Loucy (cell line): ENCODE results near the gene PLIN3.

Experiments used
- H2AFZ ChIP-seq: fragments of 200-600 bp; sonication (generic); 2 replicates; pipeline ENCODE4 v1.6.0; 2016; ENCODE audit warnings: antibody characterized with exemption, mild to moderate bottlenecking, low read length, moderate library complexity
- H3F3A ChIP-seq: fragments of 200-600 bp; 2 replicates; pipeline ENCODE4 v1.6.0; 2016; ENCODE audit warnings: antibody characterized with exemption, low read depth, mild to moderate bottlenecking
- H3K27me3 ChIP-seq: fragments of 200-600 bp; sonication (generic); 2 replicates; pipeline ENCODE4 v1.6.1; 2014; ENCODE audit warnings: low read length, mild to moderate bottlenecking; ENCODE audit not compliant: insufficient read depth, poor library complexity, severe bottlenecking
- H3K36me3 ChIP-seq: fragments of 200-600 bp; sonication (generic); 2 replicates; pipeline ENCODE4 v1.6.1; 2016; ENCODE audit warnings: low read length; ENCODE audit not compliant: insufficient read depth
- H3K4me1 ChIP-seq: fragments of 200-600 bp; sonication (generic); 2 replicates; pipeline ENCODE4 v1.5.1; 2014; ENCODE audit warnings: low read length, mild to moderate bottlenecking; ENCODE audit not compliant: insufficient read depth, poor library complexity, severe bottlenecking
- H3K4me2 ChIP-seq: fragments of 200-600 bp; sonication (generic); 2 replicates; pipeline ENCODE4 v1.6.0; 2014; ENCODE audit warnings: antibody characterized with exemption, low read length, low read depth, mild to moderate bottlenecking; ENCODE audit not compliant: poor library complexity, severe bottlenecking
- H3K4me3 ChIP-seq: fragments of 200-600 bp; sonication (generic); 2 replicates; pipeline ENCODE4 v1.5.1; 2014; ENCODE audit warnings: low read length, mild to moderate bottlenecking, mixed read lengths; ENCODE audit not compliant: poor library complexity, severe bottlenecking
- H3K79me2 ChIP-seq: fragments of 200-600 bp; sonication (generic); 2 replicates; pipeline ENCODE4 v1.6.1; 2014; ENCODE audit warnings: low read length; ENCODE audit not compliant: insufficient read depth
- H3K9ac ChIP-seq: fragments of 200-600 bp; sonication (generic); 2 replicates; pipeline ENCODE4 v1.6.0; 2014; ENCODE audit warnings: mild to moderate bottlenecking, low read depth, low read length, moderate library complexity; ENCODE audit not compliant: poor library complexity, severe bottlenecking
- H3K9me2 ChIP-seq: fragments of 200-600 bp; sonication (generic); replicated peaks from 2 replicates; pipeline ENCODE4 v1.6.1; 2016; ENCODE audit warnings: low read depth, low read length, mixed read lengths
- H3K9me3 ChIP-seq: fragments of 200-600 bp; sonication (generic); 2 replicates; pipeline ENCODE4 v1.6.1; 2014; ENCODE audit warnings: mild to moderate bottlenecking, antibody characterized with exemption, low read length, low read depth; ENCODE audit not compliant: insufficient read depth
- H4K20me1 ChIP-seq: fragments of 200-600 bp; sonication (generic); 2 replicates; pipeline ENCODE4 v1.6.0; 2014; ENCODE audit warnings: antibody characterized with exemption, low read length, mild to moderate bottlenecking; ENCODE audit not compliant: insufficient read depth, poor library complexity, severe bottlenecking
- CTCF ChIP-seq: fragments of 200-600 bp; sonication (generic); conservative IDR thresholded peaks from 2 replicates; pipeline ENCODE4 v1.5.1; 2014; ENCODE audit warnings: mild to moderate bottlenecking, antibody characterized with exemption, low read length
- EZH2phosphoT487 ChIP-seq: fragments of 200-600 bp; IDR thresholded peaks from 2 replicates; pipeline ENCODE4 v1.6.1; 2018; ENCODE audit warnings: antibody characterized with exemption, mild to moderate bottlenecking, moderate library complexity, borderline replicate concordance

PLIN3 gene

DNA sequence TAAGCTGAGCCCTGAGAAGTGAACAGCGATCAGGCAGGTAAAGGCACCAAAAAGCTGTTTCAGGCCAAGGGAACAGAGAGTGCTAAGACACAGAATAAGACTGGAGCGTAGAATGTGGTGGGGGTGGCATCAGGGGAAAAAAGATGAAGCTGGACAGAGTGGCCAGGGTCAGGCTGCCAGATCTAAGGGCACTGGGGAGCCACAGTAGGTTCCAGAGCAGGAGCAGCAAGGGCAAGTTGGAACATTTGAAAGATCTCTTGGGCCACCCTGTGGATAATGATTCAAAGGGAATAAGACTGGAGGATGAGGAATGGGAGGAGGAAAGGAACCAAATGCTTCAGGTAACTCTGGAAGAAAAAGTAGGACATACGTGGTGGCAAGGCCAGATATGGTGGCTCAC, 6.5 kb upstream of the PLIN3 start:
- TF ChIP-seq CTCF (no peak), EZH2phosphoT487 (no peak)
- Histone ChIP-seq H3F3A (0 out of 2 replicates have a peak, but pooled peaks cover 3% of the 10 kb centered on the region), H3K4me1 (peaks cover 12% of the 10 kb centered on the region)

GRCh38 chr19:4871711-4872110, 4.2 kb upstream of the PLIN3 start:
- TF ChIP-seq EZH2phosphoT487 = no peak
- no peak for TF ChIP-seq CTCF
- Histone ChIP-seq H3K79me2 (peaks cover 7% of the 10 kb centered on the region), H4K20me1 (peaks cover 1% of the 10 kb centered on the region), H3K4me1 (peaks cover 15% of the 10 kb centered on the region), H3K9ac (no peak overlapping the region), H3K4me2 (no peak overlapping the region), H3F3A (0 out of 2 replicates have a peak, but pooled peaks cover 3% of the 10 kb centered on the region), H3K9me3 (no peaks in the 10 kb centered on the region), H3K27me3 (no peaks in the 10 kb centered on the region), H3K9me2 (no peaks in the 10 kb centered on the region), H3K4me3 (no peak overlapping the region), H3K36me3 (no peaks in the 10 kb centered on the region), H2AFZ (no peak overlapping the region)

More for the DNA sequence above, 6.5 kb upstream of the PLIN3 start:
- Histone ChIP-seq H3K36me3 (no peaks in the 10 kb centered on the region), H2AFZ (no peak overlapping the region), H3K9me3 (no peaks in the 10 kb centered on the region), H3K9ac (no peak overlapping the region), H3K4me3 (no peak overlapping the region), H4K20me1 (no peaks in the 10 kb centered on the region), H3K9me2 (no peaks in the 10 kb centered on the region), H3K4me2 (no peak overlapping the region), H3K79me2 (no peaks in the 10 kb centered on the region), H3K27me3 (no peaks in the 10 kb centered on the region)

DNA sequence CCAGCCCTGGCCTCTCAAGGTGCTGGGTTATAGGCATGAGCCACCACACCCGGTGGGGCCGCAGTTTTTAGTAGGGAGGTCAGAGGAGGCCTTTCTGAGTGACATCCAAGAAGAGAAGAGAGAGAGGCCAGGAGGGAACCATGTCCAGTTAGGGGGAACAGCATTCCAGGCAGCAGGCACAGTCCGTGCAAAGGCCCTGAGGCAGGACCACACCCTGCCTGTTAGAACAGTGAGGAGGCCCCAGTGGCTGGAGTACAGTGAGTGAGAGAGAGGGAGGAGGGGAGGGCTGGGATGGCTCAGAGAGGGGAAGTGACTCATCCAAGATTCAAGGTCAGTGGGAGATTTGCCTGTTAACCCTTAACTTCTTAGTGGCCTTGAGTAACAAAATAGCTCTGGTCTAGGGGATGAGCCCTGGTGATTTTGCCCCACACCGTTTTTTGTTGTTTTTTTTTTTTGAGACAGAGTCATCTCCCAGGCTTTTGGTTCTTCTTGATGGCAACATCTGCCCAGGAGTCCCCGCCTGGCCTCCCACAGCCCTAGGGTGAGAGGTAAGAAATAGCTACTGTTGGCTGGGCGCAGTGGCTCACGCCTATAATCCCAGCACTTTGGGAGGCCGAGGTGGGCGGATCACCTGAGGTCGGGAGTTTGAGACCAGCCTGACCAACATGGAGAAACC, 2.7 kb upstream of the PLIN3 start:
- no peak overlapping the region for H3K4me3 ChIP-seq
- no peak for TF ChIP-seq CTCF
- no peak for TF ChIP-seq EZH2phosphoT487
- peaks cover 21% of the 10 kb centered on the region for H3K4me1 ChIP-seq
- H3K79me2 ChIP-seq = peaks cover 22% of the 10 kb centered on the region
- no peaks in the 10 kb centered on the region for H3K36me3 ChIP-seq
- H3K4me2 ChIP-seq = no peak overlapping the region
- H3K9me2 ChIP-seq = no peaks in the 10 kb centered on the region
- H3K9me3 ChIP-seq = no peaks in the 10 kb centered on the region
- no peak overlapping the region for H2AFZ ChIP-seq
- H3F3A ChIP-seq = 0 out of 2 replicates have a peak, but pooled peaks cover 3% of the 10 kb centered on the region
- peaks cover 9% of the 10 kb centered on the region for H4K20me1 ChIP-seq
- H3K27me3 ChIP-seq = no peaks in the 10 kb centered on the region
- H3K9ac ChIP-seq = no peak overlapping the region
